GM23338 (cell line): ENCODE results near the gene STEAP1B.

Experiments
- CREB1 ChIP-seq: fragments of 250-450 bp; sonication (Bioruptor Pico); IDR thresholded peaks from 2 replicates; pipeline ENCODE4 v1.5.0; 2020; ENCODE audit warnings: low read depth, mild to moderate bottlenecking, moderate library complexity
- JUNB ChIP-seq: IDR thresholded peaks from one replicate; pipeline ENCODE4 v1.6.1; 2016; ENCODE audit warnings: antibody characterized with exemption; ENCODE audit not compliant: unreplicated experiment
- POLR2AphosphoS5 ChIP-seq: IDR thresholded peaks from 2 replicates; pipeline ENCODE4 v1.6.1; 2016; ENCODE audit warnings: antibody characterized with exemption, low read depth
- ZNF331 ChIP-seq: fragments of 250-450 bp; sonication (Bioruptor Pico); IDR thresholded peaks from 2 replicates; pipeline ENCODE4 v1.5.0; 2020; ENCODE audit warnings: low read depth, mild to moderate bottlenecking, moderate library complexity
- TF ChIP-seq, protein P1 (sequence below), 2 experiments: fragments of 200-600 bp in 1 of 2; sonication (generic) in 1 of 2; conservative IDR thresholded peaks; 2 replicates each; pipeline versions ENCODE4 v1.5.1 to v1.6.1; 2016 to 2017; ENCODE audit warnings: antibody characterized with exemption in 2 of 2, low read depth in 2 of 2, mild to moderate bottlenecking in 2 of 2, moderate library complexity in 1 of 2

DNA sequence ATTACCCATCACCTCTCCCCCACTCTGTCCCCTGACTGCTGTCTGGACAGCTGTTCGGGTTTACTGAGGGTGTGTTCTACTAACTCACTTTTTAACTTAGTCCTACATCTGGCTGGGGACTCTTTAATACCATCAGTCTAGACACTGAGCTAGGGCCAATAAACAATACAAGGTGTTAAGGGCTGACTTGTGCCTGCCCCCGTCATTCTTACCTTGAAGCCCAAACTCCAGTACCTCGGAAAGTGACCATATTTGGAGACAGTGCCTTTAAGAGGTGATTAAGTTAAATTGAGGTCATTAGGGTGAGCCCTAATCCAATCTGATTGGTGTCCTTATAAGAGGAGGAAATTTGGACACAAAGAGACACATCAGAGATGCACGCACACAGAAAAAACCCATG is 35.7 kb downstream of the STEAP1B start:
- TF ChIP-seq, protein P1, sequence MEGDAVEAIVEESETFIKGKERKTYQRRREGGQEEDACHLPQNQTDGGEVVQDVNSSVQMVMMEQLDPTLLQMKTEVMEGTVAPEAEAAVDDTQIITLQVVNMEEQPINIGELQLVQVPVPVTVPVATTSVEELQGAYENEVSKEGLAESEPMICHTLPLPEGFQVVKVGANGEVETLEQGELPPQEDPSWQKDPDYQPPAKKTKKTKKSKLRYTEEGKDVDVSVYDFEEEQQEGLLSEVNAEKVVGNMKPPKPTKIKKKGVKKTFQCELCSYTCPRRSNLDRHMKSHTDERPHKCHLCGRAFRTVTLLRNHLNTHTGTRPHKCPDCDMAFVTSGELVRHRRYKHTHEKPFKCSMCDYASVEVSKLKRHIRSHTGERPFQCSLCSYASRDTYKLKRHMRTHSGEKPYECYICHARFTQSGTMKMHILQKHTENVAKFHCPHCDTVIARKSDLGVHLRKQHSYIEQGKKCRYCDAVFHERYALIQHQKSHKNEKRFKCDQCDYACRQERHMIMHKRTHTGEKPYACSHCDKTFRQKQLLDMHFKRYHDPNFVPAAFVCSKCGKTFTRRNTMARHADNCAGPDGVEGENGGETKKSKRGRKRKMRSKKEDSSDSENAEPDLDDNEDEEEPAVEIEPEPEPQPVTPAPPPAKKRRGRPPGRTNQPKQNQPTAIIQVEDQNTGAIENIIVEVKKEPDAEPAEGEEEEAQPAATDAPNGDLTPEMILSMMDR (conservative IDR thresholded peaks at IDR 0.05; ENCODE audit: low read depth in 2 of 2): no peak
- TF ChIP-seq POLR2AphosphoS5 (no peak), CREB1 (CRISPR knock-in tag) (no peak), ZNF331 (no peak), JUNB (no peak)
